GM23338 (cell line): ENCODE measurements around the gene FOXP2. TPM values are rescaled to one million over a fixed set of nuclear protein-coding genes. Genes with fewer than 3 reads are reported as not detected.

Source experiments
- ATAC-seq: fragments of 200-7000 bp; cut with Tn5 transposase; 3 replicates; pipeline ENCODE4 v1.9.1; 2020
- DNase-seq: peaks from one replicate; pipeline ENCODE4 v3.0.0-alpha.2; 2015; ENCODE audit warnings: low spot score
- H2AFZ ChIP-seq: fragments of 200-600 bp; sonication (generic); 2 replicates; pipeline ENCODE4 v1.8.0; 2016; ENCODE audit warnings: antibody characterized with exemption, mild to moderate bottlenecking, moderate library complexity
- H3F3A ChIP-seq: fragments of 200-600 bp; sonication (generic); replicated peaks from 2 replicates; pipeline ENCODE4 v1.8.0; 2017; ENCODE audit warnings: antibody characterized with exemption, mixed run types, low read depth
- H3K27ac ChIP-seq: fragments of 200-600 bp; sonication (generic); 2 replicates; pipeline ENCODE4 v1.6.1; 2016; ENCODE audit warnings: low read depth
- H3K27me3 ChIP-seq: fragments of 200-600 bp; sonication (generic); 2 replicates; pipeline ENCODE4 v1.8.0; 2016; ENCODE audit warnings: mild to moderate bottlenecking, mixed run types, moderate library complexity; ENCODE audit not compliant: insufficient read depth
- H3K36me3 ChIP-seq: fragments of 200-600 bp; sonication (generic); 2 replicates; pipeline ENCODE4 v1.8.0; 2016; ENCODE audit warnings: mild to moderate bottlenecking; ENCODE audit not compliant: insufficient read depth
- H3K4me1 ChIP-seq: fragments of 200-600 bp; sonication (generic); 2 replicates; pipeline ENCODE4 v1.8.0; 2016; ENCODE audit warnings: mild to moderate bottlenecking, moderate library complexity; ENCODE audit not compliant: insufficient read depth
- H3K4me2 ChIP-seq: fragments of 200-600 bp; sonication (generic); 2 replicates; pipeline ENCODE4 v1.7.1; 2017; ENCODE audit warnings: mixed run types
- H3K4me3 ChIP-seq: fragments of 200-600 bp; sonication (generic); 2 replicates; pipeline ENCODE4 v1.6.1; 2016; ENCODE audit warnings: mixed run types
- H3K79me2 ChIP-seq: fragments of 200-600 bp; sonication (generic); replicated peaks from 2 replicates; pipeline ENCODE4 v1.8.0; 2017; ENCODE audit warnings: mild to moderate bottlenecking; ENCODE audit not compliant: insufficient read depth
- H3K9me2 ChIP-seq: fragments of 200-600 bp; sonication (generic); 2 replicates; pipeline ENCODE4 v1.8.0; 2017; ENCODE audit not compliant: insufficient read depth
- H4K20me1 ChIP-seq: fragments of 200-600 bp; sonication (generic); replicated peaks from 2 replicates; pipeline ENCODE4 v1.8.0; 2017; ENCODE audit warnings: mild to moderate bottlenecking; ENCODE audit not compliant: insufficient read depth
- H3K27ac Mint-ChIP-seq: 2 replicates; pipeline ENCODE4 v1.8.0; 2020; ENCODE audit warnings: inconsistent platforms, mild to moderate bottlenecking, moderate library complexity, mixed read lengths
- H3K27me3 Mint-ChIP-seq: 3 replicates; pipeline ENCODE4 v1.8.0; 2022; ENCODE audit warnings: low read depth, mild to moderate bottlenecking, moderate library complexity, mixed read lengths, inconsistent platforms; ENCODE audit not compliant: insufficient read depth, poor library complexity
- H3K36me3 Mint-ChIP-seq: 3 replicates; pipeline ENCODE4 v1.8.0; 2021; ENCODE audit warnings: low read depth, mild to moderate bottlenecking, inconsistent platforms, moderate library complexity, mixed read lengths
- H3K4me1 Mint-ChIP-seq: 3 replicates; pipeline ENCODE4 v1.8.0; 2020; ENCODE audit warnings: mild to moderate bottlenecking, inconsistent platforms, mixed read lengths
- H3K4me3 Mint-ChIP-seq: 3 replicates; pipeline ENCODE4 v1.8.0; 2021; ENCODE audit warnings: moderate library complexity, mild to moderate bottlenecking, inconsistent platforms, mixed read lengths
- H3K9me3 Mint-ChIP-seq: 3 replicates; pipeline ENCODE4 v1.8.0; 2020; ENCODE audit warnings: moderate library complexity, mild to moderate bottlenecking, inconsistent platforms, mixed read lengths
- CREB1 ChIP-seq: fragments of 250-450 bp; sonication (Bioruptor Pico); IDR thresholded peaks from 2 replicates; pipeline ENCODE4 v1.5.0; 2020; ENCODE audit warnings: low read depth, mild to moderate bottlenecking, moderate library complexity
- EZH2 ChIP-seq: fragments of 200-600 bp; sonication (generic); IDR thresholded peaks from one replicate; pipeline ENCODE4 v1.8.0; 2017; ENCODE audit warnings: antibody characterized with exemption, mild to moderate bottlenecking, low read depth; ENCODE audit not compliant: unreplicated experiment
- EZH2phosphoT487 ChIP-seq: fragments of 200-600 bp; sonication (generic); IDR thresholded peaks from one replicate; pipeline ENCODE4 v1.8.1; 2018; ENCODE audit warnings: antibody characterized with exemption; ENCODE audit not compliant: unreplicated experiment
- JUNB ChIP-seq: IDR thresholded peaks from one replicate; pipeline ENCODE4 v1.6.1; 2016; ENCODE audit warnings: antibody characterized with exemption; ENCODE audit not compliant: unreplicated experiment
- NANOG ChIP-seq: IDR thresholded peaks from 2 replicates; pipeline ENCODE4 v1.6.1; 2016; ENCODE audit warnings: antibody characterized with exemption, borderline replicate concordance
- POLR2AphosphoS5 ChIP-seq: IDR thresholded peaks from 2 replicates; pipeline ENCODE4 v1.6.1; 2016; ENCODE audit warnings: antibody characterized with exemption, low read depth
- STAT1 ChIP-seq: IDR thresholded peaks from one replicate; pipeline ENCODE4 v1.6.1; 2016; ENCODE audit warnings: antibody characterized with exemption; ENCODE audit not compliant: unreplicated experiment
- ZNF114 ChIP-seq: fragments of 250-450 bp; sonication (Bioruptor Pico); IDR thresholded peaks from 2 replicates; pipeline ENCODE4 v1.5.0; 2020; ENCODE audit warnings: mild to moderate bottlenecking, moderate library complexity
- ZNF331 ChIP-seq: fragments of 250-450 bp; sonication (Bioruptor Pico); IDR thresholded peaks from 2 replicates; pipeline ENCODE4 v1.5.0; 2020; ENCODE audit warnings: low read depth, mild to moderate bottlenecking, moderate library complexity
- polyA plus RNA-seq: library from polyadenylated mRNA; unstranded; fragments of >200 nt; fragmentation: Nextera tagmentation; extraction: Ambion mirVana; gene quantifications from 2 replicates; pipeline ENCODE4 v1.2.1, GENCODE V29; 2016
- total RNA-seq: library from RNA; depleted of rRNA; stranded (reverse); fragments of >200 nt; shearing (Covaris generic); gene quantifications from 2 replicates; pipeline ENCODE4 v1.2.3, GENCODE V29; 2014
- TF ChIP-seq, protein P1 (sequence below): IDR thresholded peaks from one replicate; pipeline ENCODE4 v1.6.1; 2018; ENCODE audit warnings: antibody characterized with exemption; ENCODE audit not compliant: unreplicated experiment
- TF ChIP-seq, protein P2 (sequence below): IDR thresholded peaks from 2 replicates; pipeline ENCODE4 v1.6.1; 2016; ENCODE audit warnings: antibody characterized with exemption
- TF ChIP-seq, protein P3 (sequence below), 2 experiments: fragments of 200-600 bp in 1 of 2; sonication (generic) in 1 of 2; conservative IDR thresholded peaks; 2 replicates each; pipeline versions ENCODE4 v1.5.1 to v1.6.1; 2016 to 2017; ENCODE audit warnings: antibody characterized with exemption in 2 of 2, low read depth in 2 of 2, mild to moderate bottlenecking in 2 of 2, moderate library complexity in 1 of 2
- TF ChIP-seq, protein P4 (sequence below): fragments of 250-450 bp; sonication (Bioruptor Pico); IDR thresholded peaks from 2 replicates; pipeline ENCODE4 v1.5.0; 2020; ENCODE audit warnings: mild to moderate bottlenecking, moderate library complexity

FOXP2 gene
- total and polyA plus RNA-seq, 2 experiments from 2014 or later = 0.03 to 0.24 TPM

DNA sequence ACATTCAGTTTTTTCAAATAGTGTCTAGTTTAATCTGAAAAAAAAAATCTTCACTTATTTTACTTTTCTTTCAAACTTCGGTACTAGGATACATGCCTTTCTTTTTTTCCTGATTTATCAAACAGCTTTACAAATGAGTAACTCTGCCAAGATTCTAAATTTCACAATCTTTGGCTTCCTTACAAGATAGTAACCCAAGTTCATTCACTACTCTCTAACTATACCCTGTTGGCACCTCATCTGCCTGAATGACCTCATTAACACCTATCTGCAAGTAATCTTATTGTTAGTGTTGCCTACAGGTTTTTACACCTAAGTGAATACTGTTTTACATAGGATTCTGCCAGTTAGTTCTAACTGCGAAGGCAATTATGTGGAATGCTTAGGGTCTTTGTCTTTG, 159.8 kb downstream of the FOXP2 start:
- no peaks in the 10 kb centered on the region for H3F3A ChIP-seq
- DNase-seq = no peak
- ATAC-seq = no peak; the same call in 2 of the 3 replicates
- no peaks in the 10 kb centered on the region for H3K9me3 Mint-ChIP-seq
- no peak overlapping the region for H3K4me2 ChIP-seq
- H3K36me3 Mint-ChIP-seq = no peaks in the 10 kb centered on the region
- no peaks in the 10 kb centered on the region for H3K27me3 Mint-ChIP-seq
- H3K4me1 ChIP-seq = peaks cover 3% of the 10 kb centered on the region; the same call in 1 of the 2 replicates
- H3K27ac Mint-ChIP-seq = no peak overlapping the region
- H4K20me1 ChIP-seq = no peaks in the 10 kb centered on the region
- no peak overlapping the region for H2AFZ ChIP-seq
- no peak overlapping the region for H3K4me3 ChIP-seq
- H3K4me1 Mint-ChIP-seq = peaks cover 9% of the 10 kb centered on the region; the same call in 2 of the 3 replicates
- H3K27ac ChIP-seq = no peak overlapping the region
- no peaks in the 10 kb centered on the region for H3K36me3 ChIP-seq
- TF ChIP-seq STAT1 (no peak), POLR2AphosphoS5 (no peak), EZH2phosphoT487 (no peak), ZNF114 (CRISPR knock-in tag) (no peak), EZH2 (no peak), ZNF331 (CRISPR knock-in tag) (no peak), JUNB (no peak), CREB1 (no peak), NANOG (no peak)
- TF ChIP-seq, protein P1, sequence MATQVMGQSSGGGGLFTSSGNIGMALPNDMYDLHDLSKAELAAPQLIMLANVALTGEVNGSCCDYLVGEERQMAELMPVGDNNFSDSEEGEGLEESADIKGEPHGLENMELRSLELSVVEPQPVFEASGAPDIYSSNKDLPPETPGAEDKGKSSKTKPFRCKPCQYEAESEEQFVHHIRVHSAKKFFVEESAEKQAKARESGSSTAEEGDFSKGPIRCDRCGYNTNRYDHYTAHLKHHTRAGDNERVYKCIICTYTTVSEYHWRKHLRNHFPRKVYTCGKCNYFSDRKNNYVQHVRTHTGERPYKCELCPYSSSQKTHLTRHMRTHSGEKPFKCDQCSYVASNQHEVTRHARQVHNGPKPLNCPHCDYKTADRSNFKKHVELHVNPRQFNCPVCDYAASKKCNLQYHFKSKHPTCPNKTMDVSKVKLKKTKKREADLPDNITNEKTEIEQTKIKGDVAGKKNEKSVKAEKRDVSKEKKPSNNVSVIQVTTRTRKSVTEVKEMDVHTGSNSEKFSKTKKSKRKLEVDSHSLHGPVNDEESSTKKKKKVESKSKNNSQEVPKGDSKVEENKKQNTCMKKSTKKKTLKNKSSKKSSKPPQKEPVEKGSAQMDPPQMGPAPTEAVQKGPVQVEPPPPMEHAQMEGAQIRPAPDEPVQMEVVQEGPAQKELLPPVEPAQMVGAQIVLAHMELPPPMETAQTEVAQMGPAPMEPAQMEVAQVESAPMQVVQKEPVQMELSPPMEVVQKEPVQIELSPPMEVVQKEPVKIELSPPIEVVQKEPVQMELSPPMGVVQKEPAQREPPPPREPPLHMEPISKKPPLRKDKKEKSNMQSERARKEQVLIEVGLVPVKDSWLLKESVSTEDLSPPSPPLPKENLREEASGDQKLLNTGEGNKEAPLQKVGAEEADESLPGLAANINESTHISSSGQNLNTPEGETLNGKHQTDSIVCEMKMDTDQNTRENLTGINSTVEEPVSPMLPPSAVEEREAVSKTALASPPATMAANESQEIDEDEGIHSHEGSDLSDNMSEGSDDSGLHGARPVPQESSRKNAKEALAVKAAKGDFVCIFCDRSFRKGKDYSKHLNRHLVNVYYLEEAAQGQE = no peak
- TF ChIP-seq, protein P2, sequence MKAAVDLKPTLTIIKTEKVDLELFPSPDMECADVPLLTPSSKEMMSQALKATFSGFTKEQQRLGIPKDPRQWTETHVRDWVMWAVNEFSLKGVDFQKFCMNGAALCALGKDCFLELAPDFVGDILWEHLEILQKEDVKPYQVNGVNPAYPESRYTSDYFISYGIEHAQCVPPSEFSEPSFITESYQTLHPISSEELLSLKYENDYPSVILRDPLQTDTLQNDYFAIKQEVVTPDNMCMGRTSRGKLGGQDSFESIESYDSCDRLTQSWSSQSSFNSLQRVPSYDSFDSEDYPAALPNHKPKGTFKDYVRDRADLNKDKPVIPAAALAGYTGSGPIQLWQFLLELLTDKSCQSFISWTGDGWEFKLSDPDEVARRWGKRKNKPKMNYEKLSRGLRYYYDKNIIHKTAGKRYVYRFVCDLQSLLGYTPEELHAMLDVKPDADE = no peak
- TF ChIP-seq, protein P3, sequence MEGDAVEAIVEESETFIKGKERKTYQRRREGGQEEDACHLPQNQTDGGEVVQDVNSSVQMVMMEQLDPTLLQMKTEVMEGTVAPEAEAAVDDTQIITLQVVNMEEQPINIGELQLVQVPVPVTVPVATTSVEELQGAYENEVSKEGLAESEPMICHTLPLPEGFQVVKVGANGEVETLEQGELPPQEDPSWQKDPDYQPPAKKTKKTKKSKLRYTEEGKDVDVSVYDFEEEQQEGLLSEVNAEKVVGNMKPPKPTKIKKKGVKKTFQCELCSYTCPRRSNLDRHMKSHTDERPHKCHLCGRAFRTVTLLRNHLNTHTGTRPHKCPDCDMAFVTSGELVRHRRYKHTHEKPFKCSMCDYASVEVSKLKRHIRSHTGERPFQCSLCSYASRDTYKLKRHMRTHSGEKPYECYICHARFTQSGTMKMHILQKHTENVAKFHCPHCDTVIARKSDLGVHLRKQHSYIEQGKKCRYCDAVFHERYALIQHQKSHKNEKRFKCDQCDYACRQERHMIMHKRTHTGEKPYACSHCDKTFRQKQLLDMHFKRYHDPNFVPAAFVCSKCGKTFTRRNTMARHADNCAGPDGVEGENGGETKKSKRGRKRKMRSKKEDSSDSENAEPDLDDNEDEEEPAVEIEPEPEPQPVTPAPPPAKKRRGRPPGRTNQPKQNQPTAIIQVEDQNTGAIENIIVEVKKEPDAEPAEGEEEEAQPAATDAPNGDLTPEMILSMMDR (conservative IDR thresholded peaks at IDR 0.05; ENCODE audit: low read depth in 2 of 2) = no peak
- TF ChIP-seq, protein P4, sequence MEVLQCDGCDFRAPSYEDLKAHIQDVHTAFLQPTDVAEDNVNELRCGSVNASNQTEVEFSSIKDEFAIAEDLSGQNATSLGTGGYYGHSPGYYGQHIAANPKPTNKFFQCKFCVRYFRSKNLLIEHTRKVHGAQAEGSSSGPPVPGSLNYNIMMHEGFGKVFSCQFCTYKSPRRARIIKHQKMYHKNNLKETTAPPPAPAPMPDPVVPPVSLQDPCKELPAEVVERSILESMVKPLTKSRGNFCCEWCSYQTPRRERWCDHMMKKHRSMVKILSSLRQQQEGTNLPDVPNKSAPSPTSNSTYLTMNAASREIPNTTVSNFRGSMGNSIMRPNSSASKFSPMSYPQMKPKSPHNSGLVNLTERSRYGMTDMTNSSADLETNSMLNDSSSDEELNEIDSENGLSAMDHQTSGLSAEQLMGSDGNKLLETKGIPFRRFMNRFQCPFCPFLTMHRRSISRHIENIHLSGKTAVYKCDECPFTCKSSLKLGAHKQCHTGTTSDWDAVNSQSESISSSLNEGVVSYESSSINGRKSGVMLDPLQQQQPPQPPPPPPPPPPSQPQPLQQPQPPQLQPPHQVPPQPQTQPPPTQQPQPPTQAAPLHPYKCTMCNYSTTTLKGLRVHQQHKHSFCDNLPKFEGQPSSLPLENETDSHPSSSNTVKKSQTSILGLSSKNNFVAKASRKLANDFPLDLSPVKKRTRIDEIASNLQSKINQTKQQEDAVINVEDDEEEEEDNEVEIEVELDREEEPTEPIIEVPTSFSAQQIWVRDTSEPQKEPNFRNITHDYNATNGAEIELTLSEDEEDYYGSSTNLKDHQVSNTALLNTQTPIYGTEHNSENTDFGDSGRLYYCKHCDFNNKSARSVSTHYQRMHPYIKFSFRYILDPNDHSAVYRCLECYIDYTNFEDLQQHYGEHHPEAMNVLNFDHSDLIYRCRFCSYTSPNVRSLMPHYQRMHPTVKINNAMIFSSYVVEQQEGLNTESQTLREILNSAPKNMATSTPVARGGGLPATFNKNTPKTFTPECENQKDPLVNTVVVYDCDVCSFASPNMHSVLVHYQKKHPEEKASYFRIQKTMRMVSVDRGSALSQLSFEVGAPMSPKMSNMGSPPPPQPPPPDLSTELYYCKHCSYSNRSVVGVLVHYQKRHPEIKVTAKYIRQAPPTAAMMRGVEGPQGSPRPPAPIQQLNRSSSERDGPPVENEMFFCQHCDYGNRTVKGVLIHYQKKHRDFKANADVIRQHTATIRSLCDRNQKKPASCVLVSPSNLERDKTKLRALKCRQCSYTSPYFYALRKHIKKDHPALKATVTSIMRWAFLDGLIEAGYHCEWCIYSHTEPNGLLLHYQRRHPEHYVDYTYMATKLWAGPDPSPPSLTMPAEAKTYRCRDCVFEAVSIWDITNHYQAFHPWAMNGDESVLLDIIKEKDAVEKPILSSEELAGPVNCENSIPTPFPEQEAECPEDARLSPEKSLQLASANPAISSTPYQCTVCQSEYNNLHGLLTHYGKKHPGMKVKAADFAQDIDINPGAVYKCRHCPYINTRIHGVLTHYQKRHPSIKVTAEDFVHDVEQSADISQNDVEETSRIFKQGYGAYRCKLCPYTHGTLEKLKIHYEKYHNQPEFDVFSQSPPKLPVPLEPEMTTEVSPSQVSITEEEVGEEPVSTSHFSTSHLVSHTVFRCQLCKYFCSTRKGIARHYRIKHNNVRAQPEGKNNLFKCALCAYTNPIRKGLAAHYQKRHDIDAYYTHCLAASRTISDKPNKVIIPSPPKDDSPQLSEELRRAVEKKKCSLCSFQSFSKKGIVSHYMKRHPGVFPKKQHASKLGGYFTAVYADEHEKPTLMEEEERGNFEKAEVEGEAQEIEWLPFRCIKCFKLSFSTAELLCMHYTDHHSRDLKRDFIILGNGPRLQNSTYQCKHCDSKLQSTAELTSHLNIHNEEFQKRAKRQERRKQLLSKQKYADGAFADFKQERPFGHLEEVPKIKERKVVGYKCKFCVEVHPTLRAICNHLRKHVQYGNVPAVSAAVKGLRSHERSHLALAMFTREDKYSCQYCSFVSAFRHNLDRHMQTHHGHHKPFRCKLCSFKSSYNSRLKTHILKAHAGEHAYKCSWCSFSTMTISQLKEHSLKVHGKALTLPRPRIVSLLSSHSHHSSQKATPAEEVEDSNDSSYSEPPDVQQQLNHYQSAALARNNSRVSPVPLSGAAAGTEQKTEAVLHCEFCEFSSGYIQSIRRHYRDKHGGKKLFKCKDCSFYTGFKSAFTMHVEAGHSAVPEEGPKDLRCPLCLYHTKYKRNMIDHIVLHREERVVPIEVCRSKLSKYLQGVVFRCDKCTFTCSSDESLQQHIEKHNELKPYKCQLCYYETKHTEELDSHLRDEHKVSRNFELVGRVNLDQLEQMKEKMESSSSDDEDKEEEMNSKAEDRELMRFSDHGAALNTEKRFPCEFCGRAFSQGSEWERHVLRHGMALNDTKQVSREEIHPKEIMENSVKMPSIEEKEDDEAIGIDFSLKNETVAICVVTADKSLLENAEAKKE (CRISPR knock-in tag) = no peak
- no peaks in the 10 kb centered on the region for H3K79me2 ChIP-seq
- no peaks in the 10 kb centered on the region for H3K27me3 ChIP-seq
- H3K4me3 Mint-ChIP-seq = no peak overlapping the region
- no peaks in the 10 kb centered on the region for H3K9me2 ChIP-seq
